Liver (tissue), 9 donors: Measurements from ENCODE around the gene DCUN1D2. TPM values are rescaled to one million over a fixed set of nuclear protein-coding genes. Genes with fewer than 3 reads are reported as not detected.

ENCODE experiments used
- DNase-seq: peaks from one replicate; pipeline ENCODE4 v3.0.0-alpha.2; 2017; ENCODE audit warnings: low spot score
- H3K27ac ChIP-seq, 2 donors: one replicate each; pipeline ENCODE4 v1.7.0; 2013; ENCODE audit warnings: inconsistent platforms in 2 of 2, low read length in 2 of 2, control low read depth in 1 of 2, low read depth in 1 of 2, mild to moderate bottlenecking in 1 of 2
- H3K27me3 ChIP-seq, 4 donors: one replicate each; pipeline versions ENCODE4 v1.6.1 to v1.7.0; 2013; ENCODE audit warnings: low read length in 3 of 4, inconsistent platforms in 1 of 4, mild to moderate bottlenecking in 1 of 4, moderate library complexity in 1 of 4; ENCODE audit not compliant: control insufficient read depth in 4 of 4, insufficient read depth in 4 of 4
- H3K36me3 ChIP-seq, 4 donors: one replicate each; pipeline versions ENCODE4 v1.6.1 to v1.7.0; 2013; ENCODE audit warnings: low read length in 3 of 4, mild to moderate bottlenecking in 3 of 4, low read depth in 1 of 4, moderate library complexity in 1 of 4; ENCODE audit not compliant: control insufficient read depth in 4 of 4, insufficient read depth in 3 of 4
- H3K4me1 ChIP-seq, 4 donors: one replicate each; pipeline versions ENCODE4 v1.6.1 to v1.7.0; 2013; ENCODE audit warnings: low read length in 3 of 4, mild to moderate bottlenecking in 3 of 4, moderate library complexity in 1 of 4; ENCODE audit not compliant: control insufficient read depth in 4 of 4, insufficient read depth in 4 of 4
- H3K4me3 ChIP-seq, 3 donors: one replicate each; pipeline versions ENCODE4 v1.6.1 to v1.7.0; 2013; ENCODE audit warnings: low read length in 3 of 3, control low read depth in 1 of 3, low read depth in 1 of 3, mild to moderate bottlenecking in 1 of 3
- H3K9ac ChIP-seq, 2 donors: one replicate each; pipeline ENCODE4 v1.7.0; 2013; ENCODE audit warnings: low read length in 2 of 2, mild to moderate bottlenecking in 2 of 2, moderate library complexity in 2 of 2, control low read depth in 1 of 2, low read depth in 1 of 2
- H3K9me3 ChIP-seq, 4 donors: one replicate each; pipeline versions ENCODE4 v1.6.1 to v1.7.0; 2013; ENCODE audit warnings: low read length in 3 of 4; ENCODE audit not compliant: control insufficient read depth in 4 of 4
- ATF3 ChIP-seq: IDR thresholded peaks from 2 replicates; pipeline ENCODE4 v1.6.1; 2016; ENCODE audit warnings: antibody characterized with exemption
- HNF4G ChIP-seq: IDR thresholded peaks from 2 replicates; pipeline ENCODE4 v1.6.1; 2016; ENCODE audit warnings: antibody characterized with exemption
- JUND ChIP-seq, 2 donors: IDR thresholded peaks; 2 replicates each; pipeline ENCODE4 v1.6.1; 2016; ENCODE audit warnings: antibody characterized with exemption in 2 of 2
- MAX ChIP-seq: IDR thresholded peaks from 2 replicates; pipeline ENCODE4 v1.6.1; 2016; ENCODE audit warnings: antibody characterized with exemption
- NR2F2 ChIP-seq: IDR thresholded peaks from 2 replicates; pipeline ENCODE4 v1.6.1; 2016; ENCODE audit warnings: antibody characterized with exemption
- RAD21 ChIP-seq, 2 donors: IDR thresholded peaks; 2 replicates each; pipeline ENCODE4 v1.6.1; 2016; ENCODE audit warnings: antibody characterized with exemption in 2 of 2, mild to moderate bottlenecking in 2 of 2
- RXRA ChIP-seq, 2 donors: IDR thresholded peaks; 2 replicates each; pipeline ENCODE4 v1.6.1; 2017 to 2018; ENCODE audit warnings: antibody characterized with exemption in 2 of 2, mild to moderate bottlenecking in 1 of 2
- TAF1 ChIP-seq: conservative IDR thresholded peaks from 2 replicates; pipeline ENCODE4 v1.6.1; 2016; ENCODE audit warnings: antibody characterized with exemption, mild to moderate bottlenecking
- YY1 ChIP-seq: IDR thresholded peaks from 2 replicates; pipeline ENCODE4 v1.6.1; 2016; ENCODE audit warnings: antibody characterized with exemption, mild to moderate bottlenecking
- WGBS: extraction: QIAGEN DNeasy Blood & Tissue Kit; methylation state at CpG from one replicate; pipeline ENCODE4 v1.1.7; 2013; 5-methylcytosine and 5-hydroxymethylcytosine counted together
- polyA plus RNA-seq, 2 donors: library from polyadenylated mRNA; stranded (reverse) in 1 of 2; unstranded in 1 of 2; fragments of 200-250 nt in 1 of 2; fragments of >200 nt in 1 of 2; fragmentation: Nextera tagmentation in 1 of 2; extraction: Ambion mirVana in 1 of 2; gene quantifications; one replicate each; pipeline versions ENCODE4 v1.2.1 to v1.2.3, GENCODE V29; 2013 to 2015
- total RNA-seq, 2 donors: library from RNA; depleted of rRNA; stranded (reverse); fragments of >200 nt; gene quantifications; one replicate each; pipeline ENCODE4 v1.2.3, GENCODE V29; 2014
- donor health status: healthy.
- donor health status: healthy.
- donor health status: healthy.
- donor health status: healthy.
- donor health status: healthy.

The DCUN1D2 gene
- total and polyA plus RNA-seq, 4 donors = 4.0 to 13.1 (median 5.5) TPM

- TF ChIP-seq ATF3 (no peak), NR2F2 (no peak)
Measured at GRCh38 chr13:113412440-113412839, 78.1 kb downstream of the DCUN1D2 start (continued).

DNA sequence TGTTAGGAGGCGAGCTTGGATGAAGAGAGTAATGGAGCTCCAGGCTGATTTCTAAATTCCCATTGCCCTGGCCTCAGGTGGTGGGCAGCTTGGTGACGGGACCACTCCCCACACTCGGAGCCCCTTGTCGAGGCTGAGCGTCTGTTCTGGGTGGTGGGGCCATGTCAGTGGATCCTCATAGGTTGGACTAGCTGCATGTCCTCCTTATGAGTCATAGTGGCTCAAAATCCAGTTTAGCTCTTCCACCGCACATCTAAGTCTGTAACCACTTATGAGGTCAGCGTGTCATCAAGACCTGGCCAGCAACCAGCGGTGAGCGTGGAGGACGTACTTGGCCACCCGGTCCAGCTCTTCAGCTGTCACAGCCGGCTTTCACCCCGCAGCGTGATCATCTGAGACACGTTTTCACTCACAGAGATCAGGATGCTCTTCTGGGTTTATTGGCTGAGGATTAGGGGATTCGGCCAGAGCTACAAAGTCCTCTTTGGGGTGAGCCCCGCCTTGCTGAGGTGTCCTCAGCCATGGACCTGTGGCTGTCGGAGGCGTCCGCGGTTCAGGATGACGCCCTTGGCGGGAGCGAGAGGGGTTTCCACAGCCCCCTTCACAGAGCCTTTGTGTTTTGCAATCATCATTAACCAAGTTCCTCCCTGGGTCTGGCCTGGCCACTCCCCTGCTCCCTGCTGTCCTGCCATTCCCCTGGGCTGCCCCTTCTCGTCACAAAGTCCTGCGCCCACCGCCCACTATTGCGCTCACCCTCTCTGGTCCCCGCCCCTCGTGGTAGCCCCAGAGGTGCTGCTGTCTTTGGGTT, 79.1 kb downstream of the DCUN1D2 start:
- no peak overlapping the region for H3K4me3 ChIP-seq
- no peak for DNase-seq
- no peaks in the 10 kb centered on the region for H3K27me3 ChIP-seq
- no peaks in the 10 kb centered on the region for H3K4me1 ChIP-seq
- H3K36me3 ChIP-seq = no peaks in the 10 kb centered on the region
- no peaks in the 10 kb centered on the region for H3K9me3 ChIP-seq
- 88% methylated on average over 30 of the region's 30 CpGs for WGBS
- no peak overlapping the region for H3K9ac ChIP-seq
- no peak for TF ChIP-seq RXRA (IDR thresholded peaks at IDR 0.05)
- H3K27ac ChIP-seq = no peak overlapping the region

- TF ChIP-seq MAX = no peak
- no peak for TF ChIP-seq HNF4G
- TF ChIP-seq JUND (IDR thresholded peaks at IDR 0.05) = no peak
- TF ChIP-seq RAD21 (IDR thresholded peaks at IDR 0.05) = no peak
- TF ChIP-seq YY1 = no peak
- no peak for TF ChIP-seq TAF1
- Histone ChIP-seq H3K9me3 (no peaks in the 10 kb centered on the region), H3K9ac (no peak overlapping the region), H3K4me3 (no peak overlapping the region), H3K27ac (no peak overlapping the region), H3K27me3 (no peaks in the 10 kb centered on the region), H3K4me1 (no peaks in the 10 kb centered on the region), H3K36me3 (no peaks in the 10 kb centered on the region)
- WGBS = 89% methylated on average over 34 of the region's 34 CpGs
- DNase-seq = no peak
Measured at GRCh38 chr13:113410472-113411201, 79.9 kb downstream of the DCUN1D2 start.

- Histone ChIP-seq H3K4me3 (no peak overlapping the region), H3K27ac (no peak overlapping the region), H3K36me3 (no peaks in the 10 kb centered on the region), H3K27me3 (no peaks in the 10 kb centered on the region), H3K4me1 (no peaks in the 10 kb centered on the region), H3K9ac (no peak overlapping the region), H3K9me3 (no peaks in the 10 kb centered on the region)
- no peak for TF ChIP-seq RAD21 (IDR thresholded peaks at IDR 0.05)
- TF ChIP-seq YY1 = no peak
- TF ChIP-seq NR2F2 = no peak
- 88% methylated on average over 3 of the region's 3 CpGs for WGBS
- no peak for DNase-seq
Measured at GRCh38 chr13:113408562-113408961, 81.9 kb downstream of the DCUN1D2 start.
